GM12892 (cell line): ENCODE measurements around the gene ARHGEF2.

Experiments used
- POLR2A ChIP-seq: IDR thresholded peaks from 2 replicates; pipeline ENCODE4 v1.6.1; 2011; ENCODE audit warnings: low read depth, low read length, control low read depth
- POLR2AphosphoS5 ChIP-seq: IDR thresholded peaks from 2 replicates; pipeline ENCODE4 v1.6.1; 2011; ENCODE audit warnings: low read depth, low read length, control low read depth

DNA sequence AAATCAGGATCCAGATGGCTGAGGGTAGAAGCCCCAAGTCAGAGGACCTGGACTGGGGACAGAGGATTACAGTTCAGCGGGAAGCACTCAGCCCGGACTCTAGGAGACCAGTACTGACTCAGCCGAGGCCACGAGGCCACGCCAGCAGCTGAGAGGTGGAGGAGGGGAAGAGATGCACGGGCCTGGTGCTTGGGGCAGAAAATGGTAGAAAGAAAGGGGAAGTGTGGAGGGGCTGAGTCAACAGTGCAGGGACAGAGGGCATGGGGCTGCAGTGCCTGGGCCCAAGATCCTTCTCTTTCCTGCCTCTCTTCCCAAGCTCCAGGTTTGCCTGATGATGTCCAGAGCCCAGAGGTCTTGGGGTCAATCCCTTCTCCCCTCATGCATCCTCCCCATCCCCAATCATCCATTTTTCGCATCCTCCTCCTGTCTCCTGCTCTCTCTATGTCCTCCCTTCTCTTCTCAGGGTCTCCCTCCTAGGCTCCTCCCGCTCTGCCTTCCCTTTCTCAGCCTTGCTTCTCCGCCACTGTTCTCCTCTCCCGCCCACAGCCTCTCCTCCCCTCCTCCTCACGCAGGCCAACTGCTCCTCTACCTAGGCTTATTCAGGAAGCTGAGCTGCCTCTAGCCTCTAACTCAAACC is 7.7 kb downstream of the ARHGEF2 start:
- TF ChIP-seq POLR2A, result no peak
- no peak for TF ChIP-seq POLR2AphosphoS5
